Activated CD8-positive, alpha-beta memory T cell treated with anti-CD3 and anti-CD28 coated beads, Interleukin-2, amount 10 ng/mL, durations not matched to agents 7 days and 5 days (primary cell): ENCODE data around the gene ZFR. TPM values are rescaled to one million over a fixed set of nuclear protein-coding genes. Genes with fewer than 3 reads are reported as not detected.
"Not testable (repeated sequence)": the region's sequence is repeated elsewhere in the genome, so short reads cannot be mapped to it uniquely, and the experiment has no call there.

Source experiments
- ATAC-seq: fragments of 150-1000 bp; cut with Tn5 transposase; one replicate; pipeline ENCODE4 v1.10.0; 2021; ENCODE audit warnings: moderate library complexity
- CTCF ChIA-PET: fragments of 350-600 bp; sonication (Branson Sonifier 250); formaldehyde crosslinking; loops from one replicate; lab custom pipeline; 2021; ENCODE audit warnings: antibody characterized with exemption; lab: Charles Lee
- DNase-seq: peaks from one replicate; pipeline ENCODE4 v3.0.0-alpha.2; 2020
- H3K27ac Mint-ChIP-seq: one replicate; pipeline ENCODE4 v1.8.0; 2021; ENCODE audit warnings: mild to moderate bottlenecking, mixed read lengths
- H3K27me3 Mint-ChIP-seq: one replicate; pipeline ENCODE4 v1.8.0; 2021; ENCODE audit warnings: mixed read lengths
- H3K36me3 Mint-ChIP-seq: one replicate; pipeline ENCODE4 v1.8.0; 2021; ENCODE audit warnings: mild to moderate bottlenecking, mixed read lengths
- H3K4me1 Mint-ChIP-seq: one replicate; pipeline ENCODE4 v1.8.0; 2021; ENCODE audit warnings: mixed read lengths
- H3K4me3 Mint-ChIP-seq: one replicate; pipeline ENCODE4 v1.8.0; 2021; ENCODE audit warnings: mild to moderate bottlenecking, moderate library complexity, mixed read lengths
- H3K9me3 Mint-ChIP-seq: one replicate; pipeline ENCODE4 v1.8.0; 2022; ENCODE audit warnings: low read depth, mixed read lengths
- total RNA-seq, 2 experiments: library from RNA; stranded (reverse); gene quantifications; one replicate each; pipeline ENCODE4 v1.2.3, GENCODE V29; 2021

ZFR gene
- total RNA-seq, 2 experiments from 2014 or later: 39.8 to 56.0 TPM

DNA sequence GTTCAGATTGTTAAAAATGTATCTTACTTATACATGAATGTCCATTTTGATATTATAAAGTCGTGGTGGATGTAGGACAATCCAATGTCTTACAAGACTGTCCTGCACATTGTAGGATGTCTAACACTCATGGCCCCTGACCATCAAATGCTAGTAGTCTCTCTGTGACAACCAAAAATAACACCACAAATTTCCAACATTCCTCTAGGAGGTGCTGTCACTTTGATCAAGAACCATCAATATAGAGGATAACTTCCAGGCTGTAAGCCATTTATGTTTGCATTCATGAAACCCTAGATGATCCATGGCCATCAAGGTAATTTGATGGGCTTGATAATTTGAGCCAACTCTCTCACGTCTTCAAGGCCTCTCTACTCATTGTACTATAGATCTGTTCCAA lies 20.5 kb upstream of the ZFR start:
- peaks cover 6% of the 10 kb centered on the region for H3K4me1 Mint-ChIP-seq
- ATAC-seq (no peak), DNase-seq (no peak)
- CTCF ChIA-PET: interaction anchor here (1.1 kb wide), 1 partner anchor 125 kb away, joined by 4 read pairs; no protein-coding TSS in a partner anchor
- no peaks in the 10 kb centered on the region for H3K27me3 Mint-ChIP-seq
- H3K9me3 Mint-ChIP-seq: peaks cover 1% of the 10 kb centered on the region
- no peaks in the 10 kb centered on the region for H3K36me3 Mint-ChIP-seq
- H3K27ac Mint-ChIP-seq: no peak overlapping the region
- H3K4me3 Mint-ChIP-seq: no peak overlapping the region

DNA sequence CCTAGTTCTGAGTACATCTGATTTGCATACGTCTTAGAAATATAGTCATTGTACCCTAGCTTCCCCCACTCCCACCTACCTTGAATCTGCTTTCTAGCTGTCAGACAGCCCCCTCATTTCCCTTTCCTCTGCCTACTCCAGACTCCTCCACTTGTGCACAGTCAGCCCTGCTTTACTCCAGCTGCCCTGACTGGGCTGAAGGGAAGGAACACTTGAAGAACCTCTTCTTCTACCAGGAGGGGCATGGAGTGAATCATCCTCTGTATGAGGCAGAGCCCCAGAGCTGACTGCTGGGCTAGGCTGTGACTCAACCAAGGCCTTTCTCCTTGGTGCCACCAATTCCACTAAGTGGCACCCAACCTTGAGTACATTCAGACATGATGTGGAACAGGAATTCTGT lies 18.1 kb upstream of the ZFR start:
- H3K36me3 Mint-ChIP-seq: no peaks in the 10 kb centered on the region
- peaks cover 6% of the 10 kb centered on the region for H3K4me1 Mint-ChIP-seq
- ATAC-seq (no peak), DNase-seq (no peak)
- H3K9me3 Mint-ChIP-seq: peaks cover 2% of the 10 kb centered on the region
- CTCF ChIA-PET: interaction anchor here (1.3 to 1.9 kb wide), 2 partner anchors 26 to 127 kb away, joined by 3 to 4 read pairs; no protein-coding TSS in a partner anchor
- no peak overlapping the region for H3K27ac Mint-ChIP-seq
- no peak overlapping the region for H3K4me3 Mint-ChIP-seq
- H3K27me3 Mint-ChIP-seq: no peaks in the 10 kb centered on the region

DNA sequence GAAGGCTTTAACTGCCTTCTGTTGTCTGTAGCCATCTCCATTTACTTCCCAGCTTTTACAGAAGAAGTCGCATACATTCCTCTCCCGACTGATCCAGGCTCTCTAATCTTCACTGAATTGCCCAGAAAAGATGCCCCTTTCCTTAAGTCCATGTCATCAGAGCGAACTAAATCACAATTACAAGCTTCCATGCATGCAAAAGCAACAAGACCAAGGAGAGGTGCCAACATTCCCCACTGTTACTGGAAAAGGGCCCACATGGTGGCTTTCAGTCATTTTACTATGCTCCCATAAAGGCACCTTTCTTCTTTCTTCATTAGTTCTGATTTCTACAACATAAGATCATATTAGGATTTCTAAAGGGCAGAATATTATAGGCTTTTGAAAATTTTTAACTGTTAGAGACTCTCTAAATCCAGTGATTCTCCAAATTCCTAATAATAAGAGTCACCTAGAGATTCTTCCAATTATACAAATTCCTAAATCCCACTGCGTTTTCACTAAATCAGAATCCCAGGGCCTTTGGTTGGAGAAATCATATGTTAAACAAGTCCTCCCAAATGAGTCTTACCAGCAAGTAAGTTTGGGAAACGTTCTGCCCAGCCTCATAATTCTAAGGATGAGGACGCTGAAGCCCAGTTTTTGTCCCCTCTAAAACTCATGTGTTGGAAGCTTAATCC lies 17.0 kb upstream of the ZFR start:
- Mint-ChIP-seq H3K36me3 (no peaks in the 10 kb centered on the region), H3K27me3 (peaks cover 1% of the 10 kb centered on the region), H3K4me3 (no peak overlapping the region), H3K4me1 (peaks cover 6% of the 10 kb centered on the region), H3K27ac (no peak overlapping the region), H3K9me3 (peaks cover 2% of the 10 kb centered on the region)
- CTCF ChIA-PET: no interaction called here
- ATAC-seq (no peak), DNase-seq (no peak)

DNA sequence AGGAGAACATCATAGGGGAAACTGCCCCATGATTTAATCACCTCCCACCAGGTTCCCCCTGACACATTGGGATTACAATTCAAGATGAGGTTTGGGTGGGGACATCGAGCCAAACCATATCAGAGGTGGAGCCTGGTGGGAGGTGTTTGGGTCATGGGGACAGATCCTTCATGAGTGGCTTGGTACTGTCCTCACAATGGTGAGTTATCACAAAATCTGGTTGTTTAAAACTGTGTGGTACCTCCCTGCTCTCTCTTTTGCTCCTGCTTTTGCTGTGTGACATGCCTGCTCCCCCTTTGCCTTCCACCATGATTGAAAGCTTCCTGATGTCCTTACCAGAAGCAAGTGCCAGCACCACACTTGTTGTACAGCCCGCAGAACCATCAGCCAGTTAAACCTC lies 16.2 kb upstream of the ZFR start:
- H3K9me3 Mint-ChIP-seq: peaks cover 2% of the 10 kb centered on the region
- peaks cover 4% of the 10 kb centered on the region for H3K27me3 Mint-ChIP-seq
- CTCF ChIA-PET: no interaction called here
- no peak overlapping the region for H3K4me3 Mint-ChIP-seq
- DNase-seq: no peak
- H3K36me3 Mint-ChIP-seq: no peaks in the 10 kb centered on the region
- no peak overlapping the region for H3K27ac Mint-ChIP-seq
- H3K4me1 Mint-ChIP-seq: peaks cover 6% of the 10 kb centered on the region
- no peak for ATAC-seq

DNA sequence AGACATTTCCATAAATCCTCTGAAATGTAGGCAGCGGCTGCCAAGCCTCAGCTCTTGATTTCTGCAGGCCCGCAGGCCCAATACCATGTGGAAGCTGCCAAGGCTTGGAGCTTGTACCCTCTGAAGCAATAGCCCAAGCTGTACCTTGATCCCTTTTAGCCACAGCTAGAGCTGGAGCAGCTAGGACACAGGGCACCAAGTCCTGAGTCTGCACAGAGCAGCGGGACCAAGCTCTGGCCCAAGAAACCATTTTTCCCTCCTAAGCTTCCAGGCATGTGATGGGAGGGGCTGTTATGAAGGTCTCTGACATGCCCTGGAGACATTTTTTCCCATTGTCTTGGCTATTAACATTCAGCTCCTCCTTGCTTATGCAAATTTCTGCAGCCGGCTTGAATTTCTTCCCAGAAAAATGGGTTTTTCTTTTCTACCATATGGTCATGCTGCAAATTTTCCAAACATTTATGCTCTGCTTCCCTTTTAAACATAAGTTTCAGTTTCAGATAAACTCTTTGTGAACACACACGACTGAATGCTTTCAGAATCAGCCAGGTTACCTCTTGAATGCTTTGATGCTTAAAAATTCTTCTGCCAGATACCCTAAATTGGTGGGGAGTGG lies 14.4 kb upstream of the ZFR start:
- Mint-ChIP-seq H3K36me3 (no peaks in the 10 kb centered on the region), H3K27me3 (peaks cover 5% of the 10 kb centered on the region), H3K9me3 (peaks cover 2% of the 10 kb centered on the region), H3K4me1 (peaks cover 6% of the 10 kb centered on the region), H3K4me3 (no peak overlapping the region), H3K27ac (no peak overlapping the region)
- CTCF ChIA-PET: interaction anchor here (0.7 to 0.9 kb wide), 2 partner anchors 11 to 15 kb away, joined by 3 read pairs; no protein-coding TSS in a partner anchor
- ATAC-seq (no peak), DNase-seq (peak; percentile 30)

DNA sequence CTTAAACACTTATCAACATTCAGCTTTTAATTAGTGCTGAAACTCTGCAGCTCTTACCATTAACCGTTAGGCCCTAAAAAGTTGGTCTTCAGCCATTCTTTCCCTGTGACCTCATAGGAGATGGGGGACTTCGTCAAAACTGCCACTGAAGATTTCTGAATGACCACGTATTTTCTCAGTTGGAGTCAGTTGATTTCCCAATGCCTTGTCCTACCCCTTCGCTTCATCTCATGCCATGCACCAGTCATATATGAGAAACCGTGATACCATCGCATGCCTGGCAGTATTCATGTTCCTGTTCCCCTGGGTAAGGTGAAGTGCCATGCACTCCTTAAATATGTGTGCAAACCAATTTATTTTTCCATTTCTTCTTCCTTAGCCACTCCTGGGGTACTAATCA lies 10.8 kb upstream of the ZFR start:
- Mint-ChIP-seq H3K9me3 (peaks cover 2% of the 10 kb centered on the region), H3K27me3 (peaks cover 5% of the 10 kb centered on the region), H3K27ac (no peak overlapping the region), H3K36me3 (no peaks in the 10 kb centered on the region), H3K4me1 (no peaks in the 10 kb centered on the region), H3K4me3 (no peak overlapping the region)
- ATAC-seq (no peak), DNase-seq (no peak)
- CTCF ChIA-PET: no interaction called here

DNA sequence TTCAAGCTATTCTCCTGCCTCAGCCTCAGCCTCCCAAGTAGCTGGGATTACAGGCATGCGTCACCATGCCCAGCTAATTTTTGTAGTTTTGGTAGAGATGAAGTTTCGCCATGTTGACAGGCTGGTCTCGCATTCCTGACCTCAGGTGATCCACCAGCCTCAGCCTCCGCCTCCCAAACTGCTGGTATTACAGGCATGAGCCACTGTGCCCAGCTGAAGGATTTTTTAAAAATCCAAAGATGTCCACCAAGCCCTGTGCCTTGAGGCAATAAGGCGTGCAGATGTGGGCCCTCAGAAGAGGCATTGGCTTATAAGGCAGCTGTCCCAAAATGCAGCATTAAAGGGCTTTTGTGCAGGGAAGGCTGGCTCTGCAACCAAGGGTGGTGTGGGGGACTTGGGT lies 10.3 kb upstream of the ZFR start:
- no peaks in the 10 kb centered on the region for H3K4me1 Mint-ChIP-seq
- peaks cover 5% of the 10 kb centered on the region for H3K27me3 Mint-ChIP-seq
- DNase-seq (no peak), ATAC-seq (no peak)
- H3K27ac Mint-ChIP-seq: no peak overlapping the region
- H3K36me3 Mint-ChIP-seq: no peaks in the 10 kb centered on the region
- CTCF ChIA-PET: no interaction called here
- no peaks in the 10 kb centered on the region for H3K9me3 Mint-ChIP-seq
- no peak overlapping the region for H3K4me3 Mint-ChIP-seq

DNA sequence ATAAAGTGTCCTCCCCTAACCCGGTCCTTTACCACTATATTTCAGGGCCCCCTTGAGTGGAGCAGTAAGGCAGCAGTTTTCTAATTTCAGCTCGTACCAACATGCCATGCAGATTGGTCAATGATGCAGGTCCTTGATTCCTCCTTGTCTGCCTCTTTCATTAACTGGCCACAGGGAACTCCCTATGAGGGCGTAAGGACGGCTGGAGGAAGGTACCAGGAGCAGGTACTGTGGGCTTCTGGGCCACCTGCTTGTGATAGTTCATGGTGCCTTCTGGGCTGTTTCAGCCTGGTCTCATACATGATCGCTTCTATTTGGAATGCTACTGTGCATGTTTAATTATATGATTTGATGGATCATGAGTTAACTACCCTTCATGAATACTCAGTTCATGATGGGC lies 9.4 kb upstream of the ZFR start:
- peaks cover 5% of the 10 kb centered on the region for H3K27me3 Mint-ChIP-seq
- no peak for ATAC-seq
- no peak overlapping the region for H3K4me3 Mint-ChIP-seq
- no peaks in the 10 kb centered on the region for H3K9me3 Mint-ChIP-seq
- no peaks in the 10 kb centered on the region for H3K36me3 Mint-ChIP-seq
- CTCF ChIA-PET: no interaction called here
- no peaks in the 10 kb centered on the region for H3K4me1 Mint-ChIP-seq
- H3K27ac Mint-ChIP-seq: no peak overlapping the region
- no peak for DNase-seq

DNA sequence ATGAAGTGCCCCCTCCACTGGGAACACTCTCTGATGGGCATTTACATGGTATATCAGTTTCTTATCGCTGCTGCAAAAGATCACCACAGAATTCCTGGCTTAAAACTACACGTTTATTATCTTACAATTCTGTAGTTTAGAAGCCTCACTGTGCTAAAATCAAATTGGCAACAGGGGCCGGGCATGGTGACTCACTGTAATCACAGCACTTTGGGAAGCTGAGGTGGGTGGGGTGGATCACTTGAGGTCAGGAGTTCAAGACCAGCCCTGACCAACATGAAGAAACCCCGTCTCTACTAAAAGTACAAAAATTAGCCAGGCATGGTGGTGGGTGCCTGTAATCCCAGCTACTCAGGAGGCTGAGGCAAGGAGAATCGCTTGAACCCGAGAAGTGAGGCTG lies 7.8 kb upstream of the ZFR start:
- ATAC-seq, H3K4me1 Mint-ChIP-seq, DNase-seq, CTCF ChIA-PET, H3K27me3 Mint-ChIP-seq, H3K4me3 Mint-ChIP-seq, H3K27ac Mint-ChIP-seq, H3K36me3 Mint-ChIP-seq, H3K9me3 Mint-ChIP-seq: not testable (repeated sequence)

DNA sequence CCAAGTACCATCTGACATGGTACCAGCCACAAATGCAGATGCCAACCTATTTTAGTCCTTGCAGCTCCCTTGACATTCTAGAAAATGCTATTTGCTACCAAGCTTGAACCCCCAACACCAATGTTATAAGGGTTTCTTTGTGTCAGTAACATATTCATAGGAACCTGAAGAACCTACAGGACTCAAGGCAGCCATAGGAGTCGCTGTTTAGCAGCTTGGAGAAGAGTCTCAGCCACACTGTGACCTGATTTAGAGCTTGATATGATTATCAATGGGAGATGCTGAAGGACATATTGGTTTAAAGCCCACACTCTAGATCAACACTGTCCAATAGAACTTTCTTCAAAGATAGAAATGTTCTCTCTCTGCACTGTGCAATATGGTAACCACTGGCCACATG lies 6.4 kb upstream of the ZFR start:
- ATAC-seq: no peak
- CTCF ChIA-PET: interaction anchor here (0.8 kb wide), 1 partner anchor 82 kb away, joined by 3 read pairs; no protein-coding TSS in a partner anchor
- no peak overlapping the region for H3K27ac Mint-ChIP-seq
- H3K27me3 Mint-ChIP-seq: peaks cover 2% of the 10 kb centered on the region
- H3K9me3 Mint-ChIP-seq: no peaks in the 10 kb centered on the region
- DNase-seq: no peak
- no peak overlapping the region for H3K4me3 Mint-ChIP-seq
- H3K4me1 Mint-ChIP-seq: no peaks in the 10 kb centered on the region
- H3K36me3 Mint-ChIP-seq: no peaks in the 10 kb centered on the region

DNA sequence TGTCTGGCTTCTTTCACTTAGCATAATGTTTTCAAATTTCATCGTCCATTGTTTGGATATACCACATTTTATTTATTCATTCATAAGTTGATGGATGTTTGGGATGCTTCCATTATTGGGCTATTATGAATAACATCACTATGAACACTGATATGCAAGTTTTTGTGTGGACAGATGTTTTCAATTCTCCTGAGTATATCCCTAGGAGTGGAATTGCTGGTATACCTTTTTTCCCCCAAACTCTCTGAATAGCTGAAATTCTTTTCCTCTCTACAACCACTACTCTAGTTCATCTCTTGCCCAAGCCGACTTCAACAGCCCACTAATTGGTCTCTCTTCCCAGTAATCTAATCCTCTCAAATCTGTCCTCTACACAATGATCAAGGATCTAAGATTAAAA lies 4.7 kb upstream of the ZFR start:
- Mint-ChIP-seq H3K27me3 (peaks cover 6% of the 10 kb centered on the region), H3K4me3 (no peak overlapping the region)
- CTCF ChIA-PET: interaction anchor here (1.4 kb wide), 1 partner anchor 141 kb away, joined by 4 read pairs; no protein-coding TSS in a partner anchor

DNA sequence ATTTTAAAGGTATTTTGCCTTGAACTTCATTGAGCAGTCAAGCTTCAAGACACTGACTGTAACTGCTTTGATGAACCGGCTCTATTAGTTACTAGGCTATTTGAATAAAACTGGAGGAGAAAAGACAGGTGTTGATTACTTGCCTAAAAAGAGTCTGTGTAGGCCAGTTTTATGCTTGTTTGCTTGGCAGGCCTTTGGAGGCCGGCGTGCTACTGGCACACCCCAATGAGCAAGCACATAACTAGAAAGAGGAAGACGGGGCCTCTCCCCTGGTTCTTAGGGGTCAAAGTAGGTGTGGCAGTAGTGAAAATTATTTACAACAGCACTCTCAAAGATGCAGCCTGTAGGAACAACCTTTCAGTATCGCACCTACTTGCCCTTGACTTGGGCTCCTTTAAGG lies 2.1 kb upstream of the ZFR start:
- H3K4me1 Mint-ChIP-seq: peaks cover 25% of the 10 kb centered on the region
- no peak overlapping the region for H3K4me3 Mint-ChIP-seq
- CTCF ChIA-PET: interaction anchor here (0.8 kb wide), 1 partner anchor 143 kb away, joined by 4 read pairs; no protein-coding TSS in a partner anchor
- no peaks in the 10 kb centered on the region for H3K9me3 Mint-ChIP-seq
- ATAC-seq (no peak), DNase-seq (no peak)
- peaks cover 6% of the 10 kb centered on the region for H3K27me3 Mint-ChIP-seq
- H3K27ac Mint-ChIP-seq: no peak overlapping the region
- H3K36me3 Mint-ChIP-seq: peaks cover 10% of the 10 kb centered on the region

More for the DNA sequence above, 4.7 kb upstream of the ZFR start:
- H3K27ac Mint-ChIP-seq: no peak overlapping the region
- no peaks in the 10 kb centered on the region for H3K36me3 Mint-ChIP-seq
- peaks cover 11% of the 10 kb centered on the region for H3K4me1 Mint-ChIP-seq
- ATAC-seq (no peak), DNase-seq (no peak)
- no peaks in the 10 kb centered on the region for H3K9me3 Mint-ChIP-seq

DNA sequence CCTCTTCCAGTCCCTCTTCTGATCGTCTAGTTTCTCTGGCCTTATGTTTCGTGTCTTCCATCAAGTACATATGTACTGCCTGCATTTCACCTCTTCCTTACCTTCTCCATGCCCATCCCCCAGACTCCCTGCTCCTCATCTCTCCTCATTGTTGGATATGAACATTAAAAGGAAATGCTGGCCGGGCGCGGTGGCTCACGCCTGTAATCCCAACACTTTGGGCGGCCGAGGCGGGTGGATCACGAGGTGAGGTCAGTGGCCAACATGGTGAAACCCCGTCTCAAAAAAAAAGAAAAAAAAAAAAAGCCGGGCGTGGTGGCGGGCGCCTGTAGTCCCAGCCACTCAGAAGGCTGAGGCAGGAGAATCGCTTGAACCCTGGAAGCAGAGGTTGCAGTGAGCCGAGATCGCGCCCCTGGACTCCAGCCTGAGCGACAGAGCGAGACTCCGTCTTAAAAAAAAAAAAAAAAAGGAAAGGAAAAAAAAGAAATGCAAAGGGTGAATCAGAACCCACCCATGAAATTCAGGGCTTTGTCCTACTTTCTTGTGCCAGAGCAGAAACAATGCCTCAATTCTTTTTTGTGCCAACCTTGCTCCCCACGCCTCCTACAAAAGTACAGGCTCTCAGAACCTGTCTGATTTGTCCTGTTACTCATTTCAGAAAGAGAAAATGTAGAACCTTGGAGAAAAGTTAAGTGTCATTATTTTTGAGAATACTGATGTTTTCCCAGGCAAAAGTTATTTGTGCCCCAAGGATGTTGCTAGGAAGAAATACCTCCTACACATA lies 1.5 kb upstream of the ZFR start:
- peaks cover 14% of the 10 kb centered on the region for H3K36me3 Mint-ChIP-seq
- H3K9me3 Mint-ChIP-seq: no peaks in the 10 kb centered on the region
- CTCF ChIA-PET: no interaction called here
- peak overlapping the region; percentile 3 for H3K27ac Mint-ChIP-seq
- peaks cover 6% of the 10 kb centered on the region for H3K27me3 Mint-ChIP-seq
- peaks cover 31% of the 10 kb centered on the region for H3K4me1 Mint-ChIP-seq
- peak overlapping the region; percentile 29 for H3K4me3 Mint-ChIP-seq
- DNase-seq (no peak), ATAC-seq (no peak)
